ENCODE results near the gene ISG15.

- TF ChIP-seq ZMAT5 (CRISPR knock-in tag; IDR thresholded peaks at IDR 0.05; ENCODE audit: borderline replicate concordance, low read depth), result no peak
- no peak for TF ChIP-seq CTCF (CRISPR knock-in tag; IDR thresholded peaks at IDR 0.05)
- no peak for TF ChIP-seq HDAC6 (IDR thresholded peaks at IDR 0.05; ENCODE audit: low read depth, low read length)
- no peak for TF ChIP-seq ZFX (CRISPR knock-in tag; IDR thresholded peaks at IDR 0.05; ENCODE audit: low read depth)
- TF ChIP-seq RXRA (CRISPR knock-in tag; IDR thresholded peaks at IDR 0.05), result no peak
- TF ChIP-seq ZNF510 (CRISPR knock-in tag; IDR thresholded peaks at IDR 0.05; ENCODE audit: low read depth), result no peak
- no peak for TF ChIP-seq GABPA (IDR thresholded peaks at IDR 0.05; ENCODE audit: low read depth, low read length)
- TF ChIP-seq GABPA (CRISPR knock-in tag; IDR thresholded peaks at IDR 0.05; ENCODE audit: low read depth), result no peak
- no peak for TF ChIP-seq SIN3A (IDR thresholded peaks at IDR 0.05; ENCODE audit: borderline replicate concordance, low read depth, low read length)
- TF ChIP-seq MED8 (CRISPR knock-in tag; IDR thresholded peaks at IDR 0.05; ENCODE audit: insufficient replicate concordance), result no peak
- no peak for TF ChIP-seq AHR (CRISPR knock-in tag; IDR thresholded peaks at IDR 0.05)
- TF ChIP-seq SMC3 (IDR thresholded peaks at IDR 0.05; ENCODE audit: low read length), result no peak
- TF ChIP-seq MXI1 (IDR thresholded peaks at IDR 0.05; ENCODE audit: borderline replicate concordance, low read depth, low read length), result no peak
- TF ChIP-seq MED1 (CRISPR knock-in tag; IDR thresholded peaks at IDR 0.05), result no peak
- no peak for TF ChIP-seq CREB1 (IDR thresholded peaks at IDR 0.05)
- no peak for TF ChIP-seq CREB1 (CRISPR knock-in tag; IDR thresholded peaks at IDR 0.05)
Measured at GRCh38 chr1:1031659-1032235, 18.4 kb downstream of the ISG15 start.

Data from HepG2 (cell line).